Fibroblast of lung (primary cell): ENCODE results near the gene SAMD11. TPM values are rescaled to one million over a fixed set of nuclear protein-coding genes. Genes with fewer than 3 reads are reported as not detected.
A peak's percentile ranks its signal among the peaks of the same experiment; 100 is the strongest.

Experiments used
- DNase-seq, 2 donors: peaks; one replicate each; pipeline versions ENCODE4 v3.0.0 to v3.0.0-alpha.2; 2010; ENCODE audit warnings: low read depth in 2 of 2
- H2AFZ ChIP-seq: 2 replicates; pipeline ENCODE4 v1.5.1; 2012; ENCODE audit warnings: low read length, control low read depth, inconsistent platforms
- H3K27ac ChIP-seq: 2 replicates; pipeline ENCODE4 v1.5.1; 2011; ENCODE audit warnings: low read length, control low read depth; ENCODE audit not compliant: insufficient read depth
- H3K27me3 ChIP-seq: 2 replicates; pipeline ENCODE4 v1.5.1; 2011; ENCODE audit warnings: mild to moderate bottlenecking, low read length; ENCODE audit not compliant: control insufficient read depth, insufficient read depth
- H3K36me3 ChIP-seq: 2 replicates; pipeline ENCODE4 v1.5.1; 2011; ENCODE audit warnings: low read length; ENCODE audit not compliant: control insufficient read depth, insufficient read depth
- H3K4me1 ChIP-seq: 2 replicates; pipeline ENCODE4 v1.5.1; 2011; ENCODE audit warnings: low read length; ENCODE audit not compliant: control insufficient read depth, insufficient read depth; ENCODE audit errors: extremely low read depth
- H3K4me2 ChIP-seq: 2 replicates; pipeline ENCODE4 v1.5.1; 2011; ENCODE audit warnings: low read length, control low read depth; ENCODE audit not compliant: insufficient read depth; ENCODE audit errors: extremely low read depth
- H3K4me3 ChIP-seq, 4 experiments: fragments of 200-600 bp in 1 of 4; sonication (generic) in 1 of 4; replicated peaks in 1 of 4; 2 replicates each; pipeline ENCODE4 v1.5.1; 2011 to 2016; ENCODE audit warnings: low read length in 4 of 4, low read depth in 3 of 4, mild to moderate bottlenecking in 3 of 4, control low read depth in 2 of 4, inconsistent platforms in 1 of 4, mixed read lengths in 1 of 4; ENCODE audit not compliant: insufficient read depth in 1 of 4; ENCODE audit errors: control extremely low read depth in 1 of 4
- H3K79me2 ChIP-seq: 2 replicates; pipeline ENCODE4 v1.5.1; 2012; ENCODE audit warnings: mild to moderate bottlenecking, low read length, inconsistent platforms; ENCODE audit not compliant: control insufficient read depth, insufficient read depth
- H3K9ac ChIP-seq: 2 replicates; pipeline ENCODE4 v1.5.1; 2011; ENCODE audit warnings: mild to moderate bottlenecking, low read length, control low read depth; ENCODE audit not compliant: insufficient read depth
- H3K9me3 ChIP-seq: 2 replicates; pipeline ENCODE4 v1.5.1; 2012; ENCODE audit warnings: low read depth, low read length; ENCODE audit not compliant: control insufficient read depth, insufficient read depth
- H4K20me1 ChIP-seq: 2 replicates; pipeline ENCODE4 v1.5.1; 2011; ENCODE audit warnings: low read length; ENCODE audit not compliant: control insufficient read depth, insufficient read depth; ENCODE audit errors: extremely low read depth
- CTCF ChIP-seq, 2 donors: IDR thresholded peaks in 1 of 2; conservative IDR thresholded peaks in 1 of 2; 1 replicate in 1 of 2; 2 replicates in 1 of 2; pipeline ENCODE4 v1.5.1; 2011 to 2012; ENCODE audit warnings: low read length in 2 of 2, control low read depth in 1 of 2, inconsistent platforms in 1 of 2, low read depth in 1 of 2, mild to moderate bottlenecking in 1 of 2
- EZH2 ChIP-seq: IDR thresholded peaks from 2 replicates; pipeline ENCODE4 v1.5.1; 2012; ENCODE audit warnings: low read length, control low read depth, mild to moderate bottlenecking; ENCODE audit errors: missing control alignments
- polyA plus RNA-seq, 2 donors: library from polyadenylated mRNA; depleted of rRNA in 1 of 2; stranded (reverse) in 1 of 2; unstranded in 1 of 2; fragments of >200 nt; gene quantifications; 2 replicates each; pipeline ENCODE4 v1.2.1, GENCODE V29; 2011 to 2012; ENCODE audit warnings: missing spikeins in 1 of 2
- total RNA-seq: library from RNA; depleted of rRNA; stranded (reverse); fragments of >200 nt; gene quantifications from 2 replicates; pipeline ENCODE4 v1.2.1, GENCODE V29; 2014

Gene SAMD11
- total and polyA plus RNA-seq, 2 donors (not counting 1 experiment from before 2014, with no cell fraction given) = 0.40 to 3.8 TPM

- no peaks in the 10 kb centered on the region for H4K20me1 ChIP-seq
- no peaks in the 10 kb centered on the region for H3K36me3 ChIP-seq
- no peaks in the 10 kb centered on the region for H3K9me3 ChIP-seq
- peaks cover 8% of the 10 kb centered on the region for H3K4me1 ChIP-seq
- TF ChIP-seq EZH2 (no peak), CTCF (conservative IDR thresholded peaks at IDR 0.05 in 1 of 2, IDR thresholded peaks at IDR 0.05 in 1 of 2; ENCODE audit: low read depth in 1 of 2, low read length in 2 of 2) (no peak)
- H3K27me3 ChIP-seq = peaks cover 4% of the 10 kb centered on the region
- H3K9ac ChIP-seq = no peak overlapping the region
- H3K4me2 ChIP-seq = peak overlapping the region; percentile 44
- H2AFZ ChIP-seq = no peak overlapping the region
- no peak for DNase-seq
- peak overlapping the region in 1 of 4 experiments; percentile 48 for H3K4me3 ChIP-seq
- H3K27ac ChIP-seq = no peak overlapping the region
- no peaks in the 10 kb centered on the region for H3K79me2 ChIP-seq
Observed at GRCh38 chr1:903721-904271, 19.9 kb upstream of the SAMD11 start.

GRCh38 chr1:904310-904950 is 19.3 kb upstream of the SAMD11 start:
- H3K9ac ChIP-seq = no peak overlapping the region
- H4K20me1 ChIP-seq = no peaks in the 10 kb centered on the region
- H3K4me3 ChIP-seq = peak overlapping the region in 1 of 4 experiments; percentile 48
- H2AFZ ChIP-seq = no peak overlapping the region
- DNase-seq = peak; percentile 76 to 78
- TF ChIP-seq EZH2 (no peak), CTCF (conservative IDR thresholded peaks at IDR 0.05 in 1 of 2, IDR thresholded peaks at IDR 0.05 in 1 of 2; ENCODE audit: low read depth in 1 of 2, low read length in 2 of 2) (peak; percentile 38 to 61)
- H3K27me3 ChIP-seq = peaks cover 4% of the 10 kb centered on the region
- H3K27ac ChIP-seq = no peak overlapping the region
- H3K36me3 ChIP-seq = no peaks in the 10 kb centered on the region
- H3K9me3 ChIP-seq = no peaks in the 10 kb centered on the region
- peaks cover 8% of the 10 kb centered on the region for H3K4me1 ChIP-seq
- H3K4me2 ChIP-seq = no peak overlapping the region
- H3K79me2 ChIP-seq = no peaks in the 10 kb centered on the region

GRCh38 chr1:905071-905749 is 18.5 kb upstream of the SAMD11 start:
- peak; percentile 21 to 47 for DNase-seq
- Histone ChIP-seq H3K27ac (no peak overlapping the region), H3K36me3 (no peaks in the 10 kb centered on the region), H3K9me3 (no peaks in the 10 kb centered on the region), H3K79me2 (no peaks in the 10 kb centered on the region), H3K4me2 (peak overlapping the region; percentile 48), H3K27me3 (peaks cover under 1% of the 10 kb centered on the region), H3K9ac (peak overlapping the region; percentile 1), H3K4me1 (peaks cover 8% of the 10 kb centered on the region), H4K20me1 (no peaks in the 10 kb centered on the region), H3K4me3 (peak overlapping the region in 2 of 4 experiments; percentile 38 to 48), H2AFZ (no peak overlapping the region)
- no peak for TF ChIP-seq EZH2
